ENCODE results near the gene ORAI3.
A peak's percentile ranks its signal among the peaks of the same experiment; 100 is the strongest.
"Not testable (repeated sequence)": the region's sequence is repeated elsewhere in the genome, so short reads cannot be mapped to it uniquely, and the experiment has no call there.

ORAI3 gene

GRCh38 chr16:30931068-30931650 lies 17.7 kb upstream of the ORAI3 start:
- H3K27me3 ChIP-seq (ENCODE audit: control insufficient read depth in 1 of 2, insufficient read depth in 2 of 2, low read length in 2 of 2): no peaks in the 10 kb centered on the region
- H3K4me3 ChIP-seq (ENCODE audit: low read depth in 1 of 2, low read length in 2 of 2): no peak overlapping the region
- H3K27ac ChIP-seq (ENCODE audit: low read depth, low read length): no peak overlapping the region
- peaks cover 0 to 9% of the 10 kb centered on the region in 2 donors for H3K4me1 ChIP-seq (ENCODE audit: control insufficient read depth in 1 of 2, insufficient read depth in 2 of 2, low read length in 2 of 2)
- H3K36me3 ChIP-seq (ENCODE audit: control insufficient read depth in 1 of 2, insufficient read depth in 2 of 2, low read length in 2 of 2): peaks cover 9 to 47% of the 10 kb centered on the region in 2 donors
- H3K9me3 ChIP-seq (ENCODE audit: control insufficient read depth in 1 of 2, low read length in 2 of 2): no peaks in the 10 kb centered on the region
- H3K9ac ChIP-seq (ENCODE audit: low read depth in 1 of 2, low read length in 2 of 2): no peak overlapping the region

GRCh38 chr16:30934827-30935557 lies 13.9 kb upstream of the ORAI3 start:
- Histone ChIP-seq H3K9me3 (ENCODE audit: control insufficient read depth in 1 of 2, low read length in 2 of 2) (no peaks in the 10 kb centered on the region), H3K27ac (ENCODE audit: low read depth, low read length) (no peak overlapping the region), H3K9ac (ENCODE audit: low read depth in 1 of 2, low read length in 2 of 2) (no peak overlapping the region), H3K4me3 (ENCODE audit: low read depth in 1 of 2, low read length in 2 of 2) (no peak overlapping the region), H3K27me3 (ENCODE audit: control insufficient read depth in 1 of 2, insufficient read depth in 2 of 2, low read length in 2 of 2) (no peaks in the 10 kb centered on the region), H3K36me3 (ENCODE audit: control insufficient read depth in 1 of 2, insufficient read depth in 2 of 2, low read length in 2 of 2) (peaks cover 8 to 43% of the 10 kb centered on the region in 2 donors), H3K4me1 (ENCODE audit: control insufficient read depth in 1 of 2, insufficient read depth in 2 of 2, low read length in 2 of 2) (peaks cover 0 to 9% of the 10 kb centered on the region in 2 donors)

- Histone ChIP-seq H3K36me3 (ENCODE audit: control insufficient read depth in 1 of 2, insufficient read depth in 2 of 2, low read length in 2 of 2) (peaks cover 3 to 21% of the 10 kb centered on the region in 2 donors), H3K27ac (ENCODE audit: low read depth, low read length) (no peak overlapping the region), H3K4me3 (ENCODE audit: low read depth in 1 of 2, low read length in 2 of 2) (no peak overlapping the region), H3K9ac (ENCODE audit: low read depth in 1 of 2, low read length in 2 of 2) (no peak overlapping the region), H3K4me1 (ENCODE audit: control insufficient read depth in 1 of 2, insufficient read depth in 2 of 2, low read length in 2 of 2) (peaks cover 8 to 21% of the 10 kb centered on the region in 2 donors), H3K9me3 (ENCODE audit: control insufficient read depth in 1 of 2, low read length in 2 of 2) (no peaks in the 10 kb centered on the region), H3K27me3 (ENCODE audit: control insufficient read depth in 1 of 2, insufficient read depth in 2 of 2, low read length in 2 of 2) (no peaks in the 10 kb centered on the region)
Observed at GRCh38 chr16:30937692-30938091, 11.2 kb upstream of the ORAI3 start.

- H3K27ac ChIP-seq (ENCODE audit: low read depth, low read length); H3K4me3 ChIP-seq (ENCODE audit: low read depth in 1 of 2, low read length in 2 of 2); H3K9me3 ChIP-seq (ENCODE audit: control insufficient read depth in 1 of 2, low read length in 2 of 2); H3K27me3 ChIP-seq (ENCODE audit: control insufficient read depth in 1 of 2, insufficient read depth in 2 of 2, low read length in 2 of 2); H3K9ac ChIP-seq (ENCODE audit: low read depth in 1 of 2, low read length in 2 of 2): not testable (repeated sequence)
- Histone ChIP-seq H3K36me3 (ENCODE audit: control insufficient read depth in 1 of 2, insufficient read depth in 2 of 2, low read length in 2 of 2) (peaks cover 5 to 30% of the 10 kb centered on the region in 2 donors), H3K4me1 (ENCODE audit: control insufficient read depth in 1 of 2, insufficient read depth in 2 of 2, low read length in 2 of 2) (peaks cover 11 to 25% of the 10 kb centered on the region in 2 donors)
Observed at GRCh38 chr16:30939571-30939970, 9.3 kb upstream of the ORAI3 start.

DNA sequence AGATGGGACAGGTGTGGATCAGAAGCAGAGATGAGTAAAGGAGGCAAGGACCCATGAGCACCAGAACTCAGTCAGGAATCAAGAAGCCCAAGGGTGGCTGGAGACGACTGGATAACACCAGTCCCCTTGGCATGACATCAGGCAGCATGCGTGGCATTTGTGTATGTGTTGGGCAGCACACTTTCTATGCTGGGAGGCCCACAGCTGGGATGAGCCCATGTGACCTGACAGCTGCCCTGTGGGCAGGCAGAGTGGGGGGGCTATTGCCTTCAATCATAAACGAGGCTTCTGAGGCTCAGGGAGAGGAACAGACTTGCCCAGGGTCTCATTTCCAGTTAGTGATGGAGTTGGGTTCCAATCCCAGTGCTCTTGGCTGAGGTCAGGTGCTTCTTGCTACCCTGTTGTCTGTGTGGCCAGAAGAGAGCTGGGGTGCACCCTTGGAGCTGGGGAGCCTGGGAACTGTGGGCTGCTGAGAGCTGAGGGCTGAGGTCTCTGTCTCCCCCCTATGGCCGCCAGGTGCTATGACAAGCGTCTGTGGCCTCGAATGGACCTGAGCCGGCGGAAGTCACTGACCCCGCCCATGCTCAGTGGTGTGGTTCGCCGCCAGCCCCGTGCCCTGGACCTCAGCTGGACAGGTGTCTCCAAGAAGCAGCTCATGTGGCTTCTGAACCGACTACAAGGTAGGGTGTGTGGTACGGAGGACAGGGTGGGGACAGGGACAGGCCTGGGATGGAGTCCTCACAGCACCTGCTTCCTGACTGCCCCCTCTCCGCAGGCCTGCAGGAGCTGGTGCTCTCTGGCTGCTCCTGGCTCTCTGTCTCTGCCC lies 7.1 kb upstream of the ORAI3 start:
- Histone ChIP-seq H3K4me3 (ENCODE audit: low read depth in 1 of 2, low read length in 2 of 2) (peak overlapping the region; percentile 32 to 44), H3K4me1 (ENCODE audit: control insufficient read depth in 1 of 2, insufficient read depth in 2 of 2, low read length in 2 of 2) (peaks cover 11 to 16% of the 10 kb centered on the region in 2 donors), H3K9ac (ENCODE audit: low read depth in 1 of 2, low read length in 2 of 2) (peak overlapping the region in 1 of 2 donors; percentile 66), H3K9me3 (ENCODE audit: control insufficient read depth in 1 of 2, low read length in 2 of 2) (no peaks in the 10 kb centered on the region), H3K27me3 (ENCODE audit: control insufficient read depth in 1 of 2, insufficient read depth in 2 of 2, low read length in 2 of 2) (no peaks in the 10 kb centered on the region), H3K27ac (ENCODE audit: low read depth, low read length) (no peak overlapping the region), H3K36me3 (ENCODE audit: control insufficient read depth in 1 of 2, insufficient read depth in 2 of 2, low read length in 2 of 2) (peaks cover 5 to 22% of the 10 kb centered on the region in 2 donors)

DNA sequence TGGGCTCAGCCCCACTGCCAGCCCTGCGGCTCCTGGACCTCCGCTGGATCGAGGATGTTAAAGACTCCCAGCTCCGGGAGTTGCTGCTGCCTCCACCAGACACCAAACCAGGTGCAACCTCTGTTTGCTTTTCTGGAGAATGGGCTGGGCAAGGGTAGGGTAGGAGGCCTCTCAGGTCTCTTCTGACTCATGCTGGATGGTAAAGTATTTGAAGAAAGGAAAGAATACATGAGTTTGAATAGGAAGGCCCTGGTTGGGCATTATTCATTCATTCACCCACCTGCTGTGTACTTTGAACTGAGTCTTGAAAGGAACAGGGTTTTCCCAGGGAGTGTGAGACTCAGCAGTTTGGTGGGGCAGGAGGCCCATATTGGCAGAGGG lies 6.5 kb upstream of the ORAI3 start:
- Histone ChIP-seq H3K27me3 (ENCODE audit: control insufficient read depth in 1 of 2, insufficient read depth in 2 of 2, low read length in 2 of 2) (no peaks in the 10 kb centered on the region), H3K27ac (ENCODE audit: low read depth, low read length) (no peak overlapping the region), H3K36me3 (ENCODE audit: control insufficient read depth in 1 of 2, insufficient read depth in 2 of 2, low read length in 2 of 2) (peaks cover 4 to 21% of the 10 kb centered on the region in 2 donors), H3K9me3 (ENCODE audit: control insufficient read depth in 1 of 2, low read length in 2 of 2) (no peaks in the 10 kb centered on the region), H3K4me1 (ENCODE audit: control insufficient read depth in 1 of 2, insufficient read depth in 2 of 2, low read length in 2 of 2) (peaks cover 11 to 16% of the 10 kb centered on the region in 2 donors), H3K9ac (ENCODE audit: low read depth in 1 of 2, low read length in 2 of 2) (peak overlapping the region in 1 of 2 donors; percentile 28), H3K4me3 (ENCODE audit: low read depth in 1 of 2, low read length in 2 of 2) (peak overlapping the region; percentile 32 to 44)

DNA sequence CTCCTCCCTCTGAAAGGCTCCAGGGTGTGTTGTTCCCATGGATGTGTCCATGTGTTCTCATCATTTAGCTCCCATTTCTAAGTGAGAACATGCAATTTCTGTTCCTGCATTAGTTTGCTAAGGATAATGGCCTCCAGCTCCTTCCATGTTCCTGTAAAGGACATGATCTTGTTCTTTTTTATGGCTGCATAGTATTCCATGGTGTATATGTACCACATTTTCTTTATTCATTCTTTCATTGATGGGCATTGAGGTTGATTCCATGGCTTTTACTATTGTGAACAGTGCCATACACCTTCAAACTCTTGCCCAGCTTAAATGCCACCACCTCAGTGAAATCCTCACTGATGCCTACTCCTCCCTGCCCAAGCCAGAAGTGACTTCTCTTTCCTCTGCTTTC lies 4.5 kb upstream of the ORAI3 start:
- no peaks in the 10 kb centered on the region for H3K27me3 ChIP-seq (ENCODE audit: control insufficient read depth in 1 of 2, insufficient read depth in 2 of 2, low read length in 2 of 2)

DNA sequence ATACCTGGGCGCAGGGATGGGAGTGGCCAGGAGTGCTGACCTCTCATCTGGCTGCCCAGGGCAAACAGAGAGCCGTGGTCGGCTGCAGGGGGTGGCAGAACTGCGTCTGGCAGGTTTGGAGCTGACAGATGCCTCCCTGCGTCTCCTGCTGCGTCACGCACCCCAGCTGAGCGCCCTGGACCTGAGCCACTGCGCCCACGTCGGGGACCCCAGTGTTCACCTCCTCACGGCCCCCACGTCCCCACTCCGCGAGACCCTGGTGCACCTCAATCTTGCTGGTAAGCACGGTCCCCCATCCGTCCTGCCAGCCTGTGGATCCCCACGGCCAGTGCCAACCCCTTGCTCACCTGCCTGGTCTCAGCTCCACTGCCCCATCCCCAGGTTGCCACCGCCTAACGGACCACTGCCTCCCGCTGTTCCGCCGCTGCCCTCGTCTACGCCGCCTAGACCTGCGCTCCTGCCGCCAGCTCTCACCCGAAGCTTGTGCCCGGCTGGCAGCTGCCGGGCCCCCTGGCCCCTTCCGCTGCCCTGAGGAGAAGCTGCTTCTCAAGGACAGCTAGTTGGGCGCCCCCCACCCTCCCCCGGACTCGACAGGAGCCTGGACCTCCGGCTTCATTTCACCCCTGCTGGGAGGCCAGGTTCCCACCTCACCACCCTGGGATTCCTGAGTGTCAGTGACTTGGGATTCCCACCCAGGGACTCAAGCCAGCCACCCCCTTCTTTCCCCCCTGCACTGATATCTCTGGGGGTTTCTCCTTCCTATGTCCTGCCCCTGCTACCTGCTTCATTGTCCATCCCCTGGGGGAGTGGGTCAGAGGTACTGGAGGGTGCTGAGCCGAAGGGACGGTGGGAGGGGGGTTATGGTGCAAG lies 2.0 kb upstream of the ORAI3 start:
- Histone ChIP-seq H3K4me3 (ENCODE audit: low read depth in 1 of 2, low read length in 2 of 2) (no peak overlapping the region), H3K9me3 (ENCODE audit: control insufficient read depth in 1 of 2, low read length in 2 of 2) (no peaks in the 10 kb centered on the region), H3K27me3 (ENCODE audit: control insufficient read depth in 1 of 2, insufficient read depth in 2 of 2, low read length in 2 of 2) (no peaks in the 10 kb centered on the region), H3K4me1 (ENCODE audit: control insufficient read depth in 1 of 2, insufficient read depth in 2 of 2, low read length in 2 of 2) (peaks cover 32 to 35% of the 10 kb centered on the region in 2 donors), H3K36me3 (ENCODE audit: control insufficient read depth in 1 of 2, insufficient read depth in 2 of 2, low read length in 2 of 2) (peaks cover 2 to 21% of the 10 kb centered on the region in 2 donors), H3K9ac (ENCODE audit: low read depth in 1 of 2, low read length in 2 of 2) (no peak overlapping the region), H3K27ac (ENCODE audit: low read depth, low read length) (no peak overlapping the region)

More for the DNA sequence above, 4.5 kb upstream of the ORAI3 start:
- peaks cover 11 to 19% of the 10 kb centered on the region in 2 donors for H3K4me1 ChIP-seq (ENCODE audit: control insufficient read depth in 1 of 2, insufficient read depth in 2 of 2, low read length in 2 of 2)
- no peaks in the 10 kb centered on the region for H3K9me3 ChIP-seq (ENCODE audit: control insufficient read depth in 1 of 2, low read length in 2 of 2)
- no peak overlapping the region for H3K9ac ChIP-seq (ENCODE audit: low read depth in 1 of 2, low read length in 2 of 2)
- peaks cover 2 to 21% of the 10 kb centered on the region in 2 donors for H3K36me3 ChIP-seq (ENCODE audit: control insufficient read depth in 1 of 2, insufficient read depth in 2 of 2, low read length in 2 of 2)
- H3K4me3 ChIP-seq (ENCODE audit: low read depth in 1 of 2, low read length in 2 of 2): no peak overlapping the region
- H3K27ac ChIP-seq (ENCODE audit: low read depth, low read length): no peak overlapping the region

- H3K4me3 ChIP-seq (ENCODE audit: low read depth in 1 of 2, low read length in 2 of 2): no peak overlapping the region
- H3K9ac ChIP-seq (ENCODE audit: low read depth in 1 of 2, low read length in 2 of 2): no peak overlapping the region
- H3K9me3 ChIP-seq (ENCODE audit: control insufficient read depth in 1 of 2, low read length in 2 of 2): no peaks in the 10 kb centered on the region
- H3K4me1 ChIP-seq (ENCODE audit: control insufficient read depth in 1 of 2, insufficient read depth in 2 of 2, low read length in 2 of 2): peaks cover 26 to 29% of the 10 kb centered on the region in 2 donors
- peak overlapping the region; percentile 56 for H3K27ac ChIP-seq (ENCODE audit: low read depth, low read length)
- no peaks in the 10 kb centered on the region for H3K27me3 ChIP-seq (ENCODE audit: control insufficient read depth in 1 of 2, insufficient read depth in 2 of 2, low read length in 2 of 2)
- H3K36me3 ChIP-seq (ENCODE audit: control insufficient read depth in 1 of 2, insufficient read depth in 2 of 2, low read length in 2 of 2): peaks cover 2 to 21% of the 10 kb centered on the region in 2 donors
Observed at GRCh38 chr16:30947541-30947858, 1.4 kb upstream of the ORAI3 start.
